GM12878 (cell line): ENCODE data around the gene FBXW7. TPM values are rescaled to one million over a fixed set of nuclear protein-coding genes. Genes with fewer than 3 reads are reported as not detected.

ENCODE experiments used
- BACH1 ChIP-seq: fragments of 450-650 bp; IDR thresholded peaks from 2 replicates; pipeline ENCODE4 v1.6.1; 2017; ENCODE audit warnings: mild to moderate bottlenecking, borderline replicate concordance
- BHLHE40 ChIP-seq, 2 experiments: fragments of 450-650 bp in 1 of 2; IDR thresholded peaks; 2 replicates each; pipeline ENCODE4 v1.6.1; 2011 to 2017; ENCODE audit warnings: low read depth in 2 of 2, borderline replicate concordance in 1 of 2, improper control_type of control experiment in 1 of 2, low read length in 1 of 2, mild to moderate bottlenecking in 1 of 2
- CBX3 ChIP-seq: fragments of 200-600 bp; sonication (generic); IDR thresholded peaks from 2 replicates; pipeline ENCODE4 v1.6.1; 2016; ENCODE audit warnings: low read depth, borderline replicate concordance
- CHD1 ChIP-seq: IDR thresholded peaks from 2 replicates; pipeline ENCODE4 v1.6.1; 2012; ENCODE audit warnings: low read depth, low read length, improper control_type of control experiment
- CREB1 ChIP-seq: IDR thresholded peaks from 2 replicates; pipeline ENCODE4 v1.6.1; 2012; ENCODE audit warnings: low read depth, mild to moderate bottlenecking, inconsistent platforms
- EED ChIP-seq: sonication (generic); IDR thresholded peaks from 2 replicates; pipeline ENCODE4 v1.6.1; 2016; ENCODE audit warnings: antibody characterized with exemption, low read depth
- ETV6 ChIP-seq, 2 experiments: fragments of 450-650 bp in 1 of 2; IDR thresholded peaks in 1 of 2; conservative IDR thresholded peaks in 1 of 2; 2 replicates each; pipeline ENCODE4 v1.6.1; 2014; ENCODE audit warnings: antibody characterized with exemption in 1 of 2, borderline replicate concordance in 1 of 2, low read depth in 1 of 2, mild to moderate bottlenecking in 1 of 2, moderate library complexity in 1 of 2
- GABPA ChIP-seq: IDR thresholded peaks from 2 replicates; pipeline ENCODE4 v1.6.1; 2014; ENCODE audit warnings: antibody characterized with exemption, low read depth, mild to moderate bottlenecking, inconsistent platforms
- HDAC6 ChIP-seq: fragments of 200-600 bp; sonication (generic); IDR thresholded peaks from one replicate; pipeline ENCODE4 v1.8.0; 2017; ENCODE audit warnings: antibody characterized with exemption; ENCODE audit not compliant: unreplicated experiment
- LARP7 ChIP-seq: fragments of 450-650 bp; IDR thresholded peaks from 2 replicates; pipeline ENCODE4 v1.6.1; 2017; ENCODE audit warnings: mild to moderate bottlenecking
- MTA2 ChIP-seq: fragments of 450-650 bp; IDR thresholded peaks from 2 replicates; pipeline ENCODE4 v1.6.1; 2016; ENCODE audit warnings: low read depth, mild to moderate bottlenecking, moderate library complexity
- NBN ChIP-seq: fragments of 450-650 bp; IDR thresholded peaks from 2 replicates; pipeline ENCODE4 v1.6.1; 2016
- NRF1 ChIP-seq: conservative IDR thresholded peaks from 2 replicates; pipeline ENCODE4 v1.6.1; 2011; ENCODE audit warnings: mild to moderate bottlenecking, low read depth, low read length, improper control_type of control experiment
- PML ChIP-seq: IDR thresholded peaks from 2 replicates; pipeline ENCODE4 v1.6.1; 2012; ENCODE audit warnings: low read length, inconsistent platforms
- POLR2A ChIP-seq: IDR thresholded peaks from 2 replicates; pipeline ENCODE4 v1.6.1; 2011; ENCODE audit warnings: low read depth, mild to moderate bottlenecking, low read length
- POU2F2 ChIP-seq: IDR thresholded peaks from 3 replicates; pipeline ENCODE4 v1.6.1; 2011; ENCODE audit warnings: low read depth, mild to moderate bottlenecking, low read length, borderline replicate concordance
- SUZ12 ChIP-seq: fragments of 200-600 bp; sonication (generic); IDR thresholded peaks from one replicate; pipeline ENCODE4 v1.6.1; 2018; ENCODE audit warnings: antibody characterized with exemption, mild to moderate bottlenecking; ENCODE audit not compliant: unreplicated experiment
- TBL1XR1 ChIP-seq: IDR thresholded peaks from 2 replicates; pipeline ENCODE4 v1.6.1; 2012; ENCODE audit warnings: low read depth, low read length, improper control_type of control experiment
- WRNIP1 ChIP-seq: IDR thresholded peaks from 2 replicates; pipeline ENCODE4 v1.6.1; 2011; ENCODE audit warnings: low read depth, low read length, improper control_type of control experiment, borderline replicate concordance
- YY1 ChIP-seq: IDR thresholded peaks from 2 replicates; pipeline ENCODE4 v1.6.1; 2011; ENCODE audit warnings: low read depth, mild to moderate bottlenecking, low read length
- ZSCAN29 ChIP-seq: fragments of 450-650 bp; IDR thresholded peaks from 2 replicates; pipeline ENCODE4 v1.6.1; 2017; ENCODE audit warnings: mild to moderate bottlenecking, moderate library complexity
- polyA plus RNA-seq, 11 experiments: library from polyadenylated mRNA; depleted of rRNA in 4 of 11; unstranded in 6 of 11; stranded (reverse) in 5 of 11; fragments of >200 nt; fragmentation: Nextera tagmentation in 4 of 11; fragmentation: Illumina TruSeq in 1 of 11; extraction: Ambion mirVana in 4 of 11; extraction: Trizol in 1 of 11; gene quantifications; 1 replicate in 1 of 11; 2 replicates in 10 of 11; pipeline versions ENCODE4 v1.2.1 to v1.2.3, GENCODE V29; 2011 to 2016; ENCODE audit warnings: inconsistent platforms in 2 of 11, missing spikeins in 2 of 11, low read depth in 1 of 11
- total RNA-seq, 4 experiments: library from RNA; depleted of rRNA in 3 of 4; stranded (reverse); fragments of >200 nt in 3 of 4; fragmentation: Illumina TruSeq in 1 of 4; extraction: Trizol in 1 of 4; gene quantifications; 2 replicates each; pipeline versions ENCODE4 v1.2.1 to v1.2.3, GENCODE V29; 2013 to 2021
- TF ChIP-seq, protein P1 (sequence below): fragments of 450-650 bp; IDR thresholded peaks from 2 replicates; pipeline ENCODE4 v1.6.1; 2016; ENCODE audit warnings: mild to moderate bottlenecking, moderate library complexity, borderline replicate concordance
- TF ChIP-seq, protein P2 (sequence below): fragments of 450-650 bp; IDR thresholded peaks from 2 replicates; pipeline ENCODE4 v1.6.1; 2017; ENCODE audit warnings: mild to moderate bottlenecking
- TF ChIP-seq, protein P3 (sequence below): IDR thresholded peaks from 2 replicates; pipeline ENCODE4 v1.6.1; 2011; ENCODE audit warnings: borderline replicate concordance, low read depth, mild to moderate bottlenecking, moderate library complexity, low read length; ENCODE audit not compliant: insufficient read depth, poor library complexity, severe bottlenecking
- TF ChIP-seq, protein P4 (sequence below): IDR thresholded peaks from 2 replicates; pipeline ENCODE4 v1.6.1; 2012; ENCODE audit warnings: low read depth, low read length, improper control_type of control experiment

FBXW7 gene
- total and polyA plus RNA-seq, 10 of the 15 experiments (the other 5 are each of a cell fraction or from before 2014, with no cell fraction given) = 35.8 to 118 (median 47.2) TPM

GRCh38 chr4:152535903-152536544 is at the start of gene FBXW7 (continued):
- peak; percentile 86 for TF ChIP-seq GABPA
- no peak for TF ChIP-seq CHD1
- TF ChIP-seq ETV6 (conservative IDR thresholded peaks at IDR 0.05 in 1 of 2, IDR thresholded peaks at IDR 0.05 in 1 of 2; ENCODE audit: borderline replicate concordance in 1 of 2, low read depth in 1 of 2) = peak in 1 of 2 experiments; percentile 88; a peak in 2 of 4 replicates
- no peak for TF ChIP-seq MTA2
- TF ChIP-seq, protein P1, sequence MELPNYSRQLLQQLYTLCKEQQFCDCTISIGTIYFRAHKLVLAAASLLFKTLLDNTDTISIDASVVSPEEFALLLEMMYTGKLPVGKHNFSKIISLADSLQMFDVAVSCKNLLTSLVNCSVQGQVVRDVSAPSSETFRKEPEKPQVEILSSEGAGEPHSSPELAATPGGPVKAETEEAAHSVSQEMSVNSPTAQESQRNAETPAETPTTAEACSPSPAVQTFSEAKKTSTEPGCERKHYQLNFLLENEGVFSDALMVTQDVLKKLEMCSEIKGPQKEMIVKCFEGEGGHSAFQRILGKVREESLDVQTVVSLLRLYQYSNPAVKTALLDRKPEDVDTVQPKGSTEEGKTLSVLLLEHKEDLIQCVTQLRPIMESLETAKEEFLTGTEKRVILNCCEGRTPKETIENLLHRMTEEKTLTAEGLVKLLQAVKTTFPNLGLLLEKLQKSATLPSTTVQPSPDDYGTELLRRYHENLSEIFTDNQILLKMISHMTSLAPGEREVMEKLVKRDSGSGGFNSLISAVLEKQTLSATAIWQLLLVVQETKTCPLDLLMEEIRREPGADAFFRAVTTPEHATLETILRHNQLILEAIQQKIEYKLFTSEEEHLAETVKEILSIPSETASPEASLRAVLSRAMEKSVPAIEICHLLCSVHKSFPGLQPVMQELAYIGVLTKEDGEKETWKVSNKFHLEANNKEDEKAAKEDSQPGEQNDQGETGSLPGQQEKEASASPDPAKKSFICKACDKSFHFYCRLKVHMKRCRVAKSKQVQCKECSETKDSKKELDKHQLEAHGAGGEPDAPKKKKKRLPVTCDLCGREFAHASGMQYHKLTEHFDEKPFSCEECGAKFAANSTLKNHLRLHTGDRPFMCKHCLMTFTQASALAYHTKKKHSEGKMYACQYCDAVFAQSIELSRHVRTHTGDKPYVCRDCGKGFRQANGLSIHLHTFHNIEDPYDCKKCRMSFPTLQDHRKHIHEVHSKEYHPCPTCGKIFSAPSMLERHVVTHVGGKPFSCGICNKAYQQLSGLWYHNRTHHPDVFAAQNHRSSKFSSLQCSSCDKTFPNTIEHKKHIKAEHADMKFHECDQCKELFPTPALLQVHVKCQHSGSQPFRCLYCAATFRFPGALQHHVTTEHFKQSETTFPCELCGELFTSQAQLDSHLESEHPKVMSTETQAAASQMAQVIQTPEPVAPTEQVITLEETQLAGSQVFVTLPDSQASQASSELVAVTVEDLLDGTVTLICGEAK = peak; percentile 89; the same call in 1 of the 2 replicates
- TF ChIP-seq BHLHE40 (IDR thresholded peaks at IDR 0.05; ENCODE audit: borderline replicate concordance in 1 of 2, low read depth in 2 of 2, low read length in 1 of 2) = no peak
- no peak for TF ChIP-seq SUZ12
- TF ChIP-seq, protein P2, sequence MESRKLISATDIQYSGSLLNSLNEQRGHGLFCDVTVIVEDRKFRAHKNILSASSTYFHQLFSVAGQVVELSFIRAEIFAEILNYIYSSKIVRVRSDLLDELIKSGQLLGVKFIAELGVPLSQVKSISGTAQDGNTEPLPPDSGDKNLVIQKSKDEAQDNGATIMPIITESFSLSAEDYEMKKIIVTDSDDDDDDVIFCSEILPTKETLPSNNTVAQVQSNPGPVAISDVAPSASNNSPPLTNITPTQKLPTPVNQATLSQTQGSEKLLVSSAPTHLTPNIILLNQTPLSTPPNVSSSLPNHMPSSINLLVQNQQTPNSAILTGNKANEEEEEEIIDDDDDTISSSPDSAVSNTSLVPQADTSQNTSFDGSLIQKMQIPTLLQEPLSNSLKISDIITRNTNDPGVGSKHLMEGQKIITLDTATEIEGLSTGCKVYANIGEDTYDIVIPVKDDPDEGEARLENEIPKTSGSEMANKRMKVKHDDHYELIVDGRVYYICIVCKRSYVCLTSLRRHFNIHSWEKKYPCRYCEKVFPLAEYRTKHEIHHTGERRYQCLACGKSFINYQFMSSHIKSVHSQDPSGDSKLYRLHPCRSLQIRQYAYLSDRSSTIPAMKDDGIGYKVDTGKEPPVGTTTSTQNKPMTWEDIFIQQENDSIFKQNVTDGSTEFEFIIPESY = no peak
- peak; percentile 13 for TF ChIP-seq EED
- TF ChIP-seq TBL1XR1 = peak; percentile 35
- TF ChIP-seq HDAC6 = no peak
- peak; percentile 99 for TF ChIP-seq NBN
- peak; percentile 100 for TF ChIP-seq CREB1
- TF ChIP-seq BACH1 = peak; percentile 60
- no peak; the same call in none of the 2 replicates for TF ChIP-seq YY1
- TF ChIP-seq PML = peak; percentile 67; the same call in 1 of the 2 replicates
- TF ChIP-seq POU2F2 = no peak
- TF ChIP-seq POLR2A = peak; percentile 90
- TF ChIP-seq WRNIP1 = no peak
- TF ChIP-seq ZSCAN29 = no peak
- no peak for TF ChIP-seq NRF1
- TF ChIP-seq, protein P3, sequence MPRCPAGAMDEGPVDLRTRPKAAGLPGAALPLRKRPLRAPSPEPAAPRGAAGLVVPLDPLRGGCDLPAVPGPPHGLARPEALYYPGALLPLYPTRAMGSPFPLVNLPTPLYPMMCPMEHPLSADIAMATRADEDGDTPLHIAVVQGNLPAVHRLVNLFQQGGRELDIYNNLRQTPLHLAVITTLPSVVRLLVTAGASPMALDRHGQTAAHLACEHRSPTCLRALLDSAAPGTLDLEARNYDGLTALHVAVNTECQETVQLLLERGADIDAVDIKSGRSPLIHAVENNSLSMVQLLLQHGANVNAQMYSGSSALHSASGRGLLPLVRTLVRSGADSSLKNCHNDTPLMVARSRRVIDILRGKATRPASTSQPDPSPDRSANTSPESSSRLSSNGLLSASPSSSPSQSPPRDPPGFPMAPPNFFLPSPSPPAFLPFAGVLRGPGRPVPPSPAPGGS = peak; percentile 9
- TF ChIP-seq CBX3 = no peak
- TF ChIP-seq LARP7 = peak; percentile 84
- TF ChIP-seq, protein P4, sequence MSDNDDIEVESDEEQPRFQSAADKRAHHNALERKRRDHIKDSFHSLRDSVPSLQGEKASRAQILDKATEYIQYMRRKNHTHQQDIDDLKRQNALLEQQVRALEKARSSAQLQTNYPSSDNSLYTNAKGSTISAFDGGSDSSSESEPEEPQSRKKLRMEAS = no peak
